HEK293T (cell line): ENCODE data around the gene ALPI.

Experiments used
- CTCF ChIA-PET: fragments of 350-600 bp; formaldehyde crosslinking; extraction: SDS; loops from one replicate; lab custom pipeline; 2021; ENCODE audit warnings: antibody characterized with exemption, inconsistent platforms; lab: Yijun Ruan, JAX
- POLR2A ChIA-PET: fragments of 350-600 bp; formaldehyde crosslinking; extraction: SDS; loops from one replicate; lab custom pipeline; 2020; ENCODE audit warnings: antibody characterized with exemption, inconsistent platforms; lab: Yijun Ruan, JAX
- DNase-seq: peaks from one replicate; pipeline ENCODE4 v3.0.0; 2012; ENCODE audit warnings: mixed read lengths; ENCODE audit errors: extremely low spot score
- ARNT ChIP-seq: fragments of 450-650 bp; IDR thresholded peaks from 2 replicates; pipeline ENCODE4 v1.6.1; 2017; ENCODE audit warnings: mild to moderate bottlenecking
- BHLHE40 ChIP-seq: fragments of 450-650 bp; IDR thresholded peaks from 2 replicates; pipeline ENCODE4 v1.6.1; 2016; ENCODE audit warnings: mild to moderate bottlenecking, moderate library complexity, borderline replicate concordance
- CTBP1 ChIP-seq: fragments of 450-650 bp; IDR thresholded peaks from 2 replicates; pipeline ENCODE4 v1.6.1; 2016; ENCODE audit warnings: borderline replicate concordance
- ELF4 ChIP-seq: fragments of 450-650 bp; IDR thresholded peaks from 2 replicates; pipeline ENCODE4 v1.6.1; 2017; ENCODE audit warnings: antibody characterized with exemption
- FOXA1 ChIP-seq: fragments of 450-650 bp; IDR thresholded peaks from 2 replicates; pipeline ENCODE4 v1.6.1; 2016; ENCODE audit warnings: mild to moderate bottlenecking
- FOXK2 ChIP-seq: fragments of 450-650 bp; IDR thresholded peaks from 2 replicates; pipeline ENCODE4 v1.6.1; 2016; ENCODE audit warnings: mild to moderate bottlenecking
- FOXM1 ChIP-seq: fragments of 450-650 bp; IDR thresholded peaks from 2 replicates; pipeline ENCODE4 v1.6.1; 2017; ENCODE audit warnings: mild to moderate bottlenecking, borderline replicate concordance
- HDGF ChIP-seq: fragments of 450-650 bp; IDR thresholded peaks from 2 replicates; pipeline ENCODE4 v1.6.1; 2017; ENCODE audit warnings: antibody characterized with exemption, borderline replicate concordance
- L3MBTL2 ChIP-seq: fragments of 450-650 bp; conservative IDR thresholded peaks from 2 replicates; pipeline ENCODE4 v1.6.1; 2016; ENCODE audit warnings: mild to moderate bottlenecking
- LEF1 ChIP-seq: fragments of 450-650 bp; IDR thresholded peaks from 2 replicates; pipeline ENCODE4 v1.6.1; 2017; ENCODE audit warnings: mild to moderate bottlenecking, borderline replicate concordance
- NFRKB ChIP-seq: fragments of 450-650 bp; IDR thresholded peaks from 2 replicates; pipeline ENCODE4 v1.6.1; 2016; ENCODE audit warnings: mild to moderate bottlenecking, moderate library complexity
- PKNOX1 ChIP-seq: fragments of 450-650 bp; IDR thresholded peaks from 2 replicates; pipeline ENCODE4 v1.6.1; 2016
- SP1 ChIP-seq: fragments of 450-650 bp; IDR thresholded peaks from 2 replicates; pipeline ENCODE4 v1.6.1; 2017
- SUZ12 ChIP-seq: fragments of 450-650 bp; IDR thresholded peaks from 2 replicates; pipeline ENCODE4 v1.6.1; 2016; ENCODE audit warnings: mild to moderate bottlenecking
- TARDBP ChIP-seq: fragments of 450-650 bp; IDR thresholded peaks from 2 replicates; pipeline ENCODE4 v1.6.1; 2016
- ZNF384 ChIP-seq: fragments of 450-650 bp; IDR thresholded peaks from 2 replicates; pipeline ENCODE4 v1.6.1; 2016

ALPI gene

DNA sequence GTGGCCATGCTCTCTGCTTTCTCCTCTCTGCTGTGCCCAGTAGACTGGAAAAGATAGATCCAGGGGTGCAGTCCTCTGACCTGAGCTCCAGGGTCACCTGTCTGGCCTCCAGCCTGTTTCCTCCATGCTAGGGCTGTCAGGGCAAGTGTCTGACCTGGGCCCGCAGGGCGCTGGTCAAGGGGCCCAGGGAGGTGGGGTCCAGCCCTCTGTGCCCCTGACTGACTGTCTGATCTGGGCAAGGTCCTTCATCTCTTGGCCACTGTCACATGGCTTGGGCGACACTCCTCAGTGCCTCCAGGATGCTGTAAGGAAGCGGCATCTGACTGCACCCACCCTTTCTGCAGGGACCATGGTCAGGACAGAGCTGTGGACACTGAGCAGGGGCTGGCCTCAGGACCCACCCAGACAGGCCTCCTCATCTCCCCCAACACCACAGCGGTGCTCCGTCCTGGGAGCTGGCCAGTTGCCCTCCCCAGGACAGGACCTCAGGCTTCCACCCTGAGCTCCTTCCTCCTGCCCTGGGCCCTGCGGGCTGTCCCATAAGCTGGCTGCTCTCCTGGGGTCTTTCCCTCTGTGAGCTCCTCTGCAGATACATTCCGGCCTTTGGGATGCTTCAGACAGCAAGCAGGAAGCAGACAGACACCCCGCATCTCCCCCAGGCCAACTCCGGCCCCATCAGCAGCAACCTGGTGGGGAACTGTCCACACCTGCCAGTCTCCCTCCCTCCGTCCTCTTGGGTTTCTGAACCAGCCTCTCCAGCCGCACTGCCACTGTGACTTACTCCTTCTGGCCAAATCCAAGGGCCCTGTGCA is 21.2 kb upstream of the ALPI start:
- POLR2A ChIA-PET = no interaction called here
- TF ChIP-seq ELF4 (no peak), ARNT (no peak), FOXA1 (no peak), CTBP1 (no peak)

GRCh38 chr2:232435375-232435648 is 20.6 kb upstream of the ALPI start:
- DNase-seq = no peak
- TF ChIP-seq ZNF384 = no peak
- TF ChIP-seq FOXA1 = no peak
- no peak for TF ChIP-seq CTBP1
- no peak for TF ChIP-seq PKNOX1
- no peak for TF ChIP-seq SP1
- TF ChIP-seq NFRKB = no peak
- TF ChIP-seq ELF4 = no peak
- POLR2A ChIA-PET = no interaction called here
- CTCF ChIA-PET = interaction anchor here (1.1 to 1.6 kb wide), 4 partner anchors 14 to 535 kb away, joined by 3 to 8 read pairs (median 4); no protein-coding TSS in a partner anchor

More for the DNA sequence above, 21.2 kb upstream of the ALPI start:
- CTCF ChIA-PET = interaction anchor here (1.1 to 1.6 kb wide), 4 partner anchors 14 to 534 kb away, joined by 3 to 8 read pairs (median 4); no protein-coding TSS in a partner anchor
- no peak for DNase-seq

DNA sequence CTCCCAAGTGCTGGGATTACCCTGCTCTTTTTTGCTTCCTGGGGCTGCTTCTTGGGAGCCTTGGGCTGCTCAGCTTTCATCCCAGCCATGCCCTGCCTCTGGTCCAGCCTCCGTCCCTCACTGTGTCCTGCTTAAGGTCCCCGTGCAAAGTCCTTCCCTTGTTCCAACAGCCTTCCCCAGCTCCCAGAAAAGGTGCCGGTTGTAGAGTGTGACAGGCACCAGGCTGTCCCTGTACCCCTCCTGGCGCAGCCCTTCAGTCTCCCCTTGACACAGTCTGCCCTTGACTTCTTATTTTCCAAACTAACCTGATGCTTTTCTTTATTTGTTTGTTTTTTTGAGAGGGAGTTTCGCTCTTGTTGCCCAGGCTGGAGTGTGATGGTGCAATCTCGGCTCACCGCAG is 20.1 kb upstream of the ALPI start:
- ChIA-PET POLR2A (no interaction called here), CTCF (interaction anchor here (1.5 to 1.6 kb wide), 2 partner anchors 15 to 88 kb away, joined by 3 to 4 read pairs; no protein-coding TSS in a partner anchor)
- no peak for DNase-seq
- TF ChIP-seq HDGF = no peak
- no peak for TF ChIP-seq PKNOX1
- TF ChIP-seq FOXM1 = no peak
- no peak for TF ChIP-seq TARDBP
- TF ChIP-seq SP1 = no peak
- TF ChIP-seq CTBP1 = no peak
- TF ChIP-seq L3MBTL2 = no peak
- no peak for TF ChIP-seq ELF4
- no peak for TF ChIP-seq FOXA1
- no peak for TF ChIP-seq SUZ12
- no peak for TF ChIP-seq FOXK2
- no peak for TF ChIP-seq ARNT
- TF ChIP-seq LEF1 = no peak

- ChIA-PET POLR2A (no interaction called here), CTCF (interaction anchor here (0.6 to 1.1 kb wide), 2 partner anchors 20 to 535 kb away, joined by 3 read pairs; no protein-coding TSS in a partner anchor)
- TF ChIP-seq CTBP1 (no peak), SP1 (no peak), LEF1 (no peak), PKNOX1 (no peak), L3MBTL2 (no peak), FOXK2 (no peak), ZNF384 (no peak)
These were observed 19.4 kb upstream of the ALPI start for GRCh38 chr2:232436381-232437194.

GRCh38 chr2:232437195-232437571 is 18.8 kb upstream of the ALPI start:
- no peak for DNase-seq
- CTCF ChIA-PET = interaction anchor here (0.6 to 1.1 kb wide), 2 partner anchors 20 to 536 kb away, joined by 3 read pairs; no protein-coding TSS in a partner anchor
- POLR2A ChIA-PET = no interaction called here
- TF ChIP-seq BHLHE40 = no peak

More at GRCh38 chr2:232436381-232437194, 19.4 kb upstream of the ALPI start:
- DNase-seq = no peak

DNA sequence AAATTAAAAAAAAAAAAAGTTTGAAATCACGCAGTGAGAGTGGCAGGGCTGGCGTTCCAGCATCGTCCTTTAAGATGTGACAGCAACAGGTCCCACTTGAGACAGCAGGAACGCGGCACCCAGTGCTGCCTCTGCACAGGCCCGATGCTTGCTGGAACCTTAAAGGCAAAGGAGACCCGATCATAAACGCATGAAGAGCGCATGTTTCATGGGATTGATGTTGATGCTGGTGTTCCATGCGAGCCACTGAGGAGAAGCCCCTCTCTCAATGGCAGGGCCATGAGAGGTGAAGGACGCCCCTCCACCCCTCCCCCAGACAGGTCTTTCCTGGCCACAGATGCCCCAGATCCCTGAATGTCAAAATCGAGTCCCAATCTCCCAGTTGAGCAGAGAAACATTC is 17.9 kb upstream of the ALPI start:
- ChIA-PET POLR2A (no interaction called here), CTCF (interaction anchor here (0.7 kb wide), 1 partner anchor 82 kb away, joined by 3 read pairs; the partner anchor contains the start of gene PRSS56)
- no peak for DNase-seq

More for the DNA sequence above, 17.9 kb upstream of the ALPI start:
- TF ChIP-seq CTBP1 (no peak), SUZ12 (no peak), PKNOX1 (no peak)
